Heart left ventricle (tissue), 13 donors: ENCODE data around the gene SEC14L1.

ENCODE experiments used
- POLR2A ChIP-seq, 2 donors: fragments of 450-650 bp; IDR thresholded peaks; one replicate each; pipeline ENCODE4 v1.6.1; 2017; ENCODE audit warnings: antibody characterized with exemption in 2 of 2, mild to moderate bottlenecking in 2 of 2, moderate library complexity in 2 of 2
- TF ChIP-seq, protein P1 (sequence below), 12 donors: fragments of 200-600 bp; sonication (generic) in 4 of 12; IDR thresholded peaks; one replicate each; pipeline versions ENCODE4 v1.5.0 to v1.8.0; 2018 to 2022; ENCODE audit warnings: antibody characterized with exemption in 12 of 12, mild to moderate bottlenecking in 5 of 12
- donor health status: ischemic (EF 13 %, LVEDD 7.1; RV severe dilation, severe dysfunction).
- donor health status: DM: no; HTN: yes; CAD: no.
- donor health status: DM: no; HTN: no; CAD: no.
- donor health status: ischemic (EF 25% LVEDD 6.9; RV normal size, moderate dysfunction).
- donor health status: ischemic (EF 25% LVEDD 5.7; RV mildly dilated, moderate dysfunction).
- donor health status: ischemic (EF 35%, LVEDD 5.7; RV mildly dilated, moderate dysfunction).
- donor health status: nonischemic (EF 11% LVEDD 7.7; RV severe dilation, severe dysfunction).
- donor health status: DM: yes; HTN: yes; CAD: no.
- donor health status: PGD.
- donor health status: ischemic (EF 29% LVEDD 5.4; RV normal size, mild dysfunction).
- donor health status: nonischemic (EF 23%, LVEDD 6.1; RV moderate dilation, normal function).

DNA sequence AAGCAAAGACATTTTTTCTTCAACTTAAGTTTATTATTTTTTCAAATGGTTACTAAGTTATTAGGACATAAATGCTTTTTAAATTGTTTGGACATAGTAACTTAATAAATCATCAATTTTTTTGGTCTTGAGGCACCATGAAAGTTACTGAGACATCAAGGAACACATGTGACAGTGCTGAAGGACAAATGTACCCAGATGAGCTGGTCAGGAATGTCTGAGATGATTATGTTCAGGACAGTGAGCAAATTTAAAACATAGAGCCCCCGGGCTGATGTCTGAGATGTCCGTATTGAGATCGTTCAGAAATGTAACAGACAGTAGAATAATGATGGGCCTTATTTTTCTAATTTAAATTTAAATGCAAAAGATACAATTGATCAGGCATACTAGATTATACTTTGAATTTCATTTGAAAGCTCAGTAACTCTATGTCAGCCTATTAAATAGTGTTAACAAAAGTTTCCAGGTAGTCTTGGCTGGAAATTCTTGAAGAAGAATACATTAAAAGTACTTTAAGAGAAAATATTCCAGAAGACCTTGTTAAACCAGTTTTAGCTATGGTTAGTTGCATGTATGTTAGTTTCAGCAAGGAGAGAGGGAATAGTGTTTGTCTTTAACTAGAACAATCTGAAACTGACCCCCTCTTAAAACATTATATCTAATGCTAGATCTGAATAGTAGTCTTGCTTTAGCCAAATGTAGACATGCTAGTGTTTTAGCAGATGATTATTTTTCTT lies 36.4 kb downstream of the SEC14L1 start:
- TF ChIP-seq, protein P1, sequence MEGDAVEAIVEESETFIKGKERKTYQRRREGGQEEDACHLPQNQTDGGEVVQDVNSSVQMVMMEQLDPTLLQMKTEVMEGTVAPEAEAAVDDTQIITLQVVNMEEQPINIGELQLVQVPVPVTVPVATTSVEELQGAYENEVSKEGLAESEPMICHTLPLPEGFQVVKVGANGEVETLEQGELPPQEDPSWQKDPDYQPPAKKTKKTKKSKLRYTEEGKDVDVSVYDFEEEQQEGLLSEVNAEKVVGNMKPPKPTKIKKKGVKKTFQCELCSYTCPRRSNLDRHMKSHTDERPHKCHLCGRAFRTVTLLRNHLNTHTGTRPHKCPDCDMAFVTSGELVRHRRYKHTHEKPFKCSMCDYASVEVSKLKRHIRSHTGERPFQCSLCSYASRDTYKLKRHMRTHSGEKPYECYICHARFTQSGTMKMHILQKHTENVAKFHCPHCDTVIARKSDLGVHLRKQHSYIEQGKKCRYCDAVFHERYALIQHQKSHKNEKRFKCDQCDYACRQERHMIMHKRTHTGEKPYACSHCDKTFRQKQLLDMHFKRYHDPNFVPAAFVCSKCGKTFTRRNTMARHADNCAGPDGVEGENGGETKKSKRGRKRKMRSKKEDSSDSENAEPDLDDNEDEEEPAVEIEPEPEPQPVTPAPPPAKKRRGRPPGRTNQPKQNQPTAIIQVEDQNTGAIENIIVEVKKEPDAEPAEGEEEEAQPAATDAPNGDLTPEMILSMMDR (IDR thresholded peaks at IDR 0.05): no peak
- no peak for TF ChIP-seq POLR2A (IDR thresholded peaks at IDR 0.05)
